GM18858 (cell line): ENCODE measurements around the gene IQCH.

ENCODE experiments used
- ATAC-seq: cut with Tn5 transposase; IDR thresholded peaks from one replicate; pipeline ENCODE4 v1.9.1; 2021; ENCODE audit not compliant: unreplicated experiment

IQCH gene

DNA sequence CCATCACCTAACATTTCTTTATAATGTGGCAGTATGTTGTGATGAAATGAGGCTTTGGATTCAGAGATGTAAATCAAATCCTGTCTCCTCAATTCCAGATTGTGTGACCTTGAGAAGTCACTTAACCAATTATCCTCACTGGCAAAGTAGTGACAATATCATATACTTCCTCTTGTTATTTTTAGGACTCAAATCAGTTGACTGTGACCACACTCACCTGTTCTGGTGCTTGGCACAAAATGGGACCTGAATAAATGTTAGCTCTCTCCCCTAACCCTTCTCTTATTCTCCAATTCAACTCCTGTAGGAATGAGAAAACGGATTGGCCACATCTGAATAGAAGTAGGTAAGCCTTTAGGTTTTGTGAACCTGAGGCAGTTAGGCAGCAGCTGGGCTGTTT is 42.1 kb downstream of the IQCH start:
- no peak for ATAC-seq

DNA sequence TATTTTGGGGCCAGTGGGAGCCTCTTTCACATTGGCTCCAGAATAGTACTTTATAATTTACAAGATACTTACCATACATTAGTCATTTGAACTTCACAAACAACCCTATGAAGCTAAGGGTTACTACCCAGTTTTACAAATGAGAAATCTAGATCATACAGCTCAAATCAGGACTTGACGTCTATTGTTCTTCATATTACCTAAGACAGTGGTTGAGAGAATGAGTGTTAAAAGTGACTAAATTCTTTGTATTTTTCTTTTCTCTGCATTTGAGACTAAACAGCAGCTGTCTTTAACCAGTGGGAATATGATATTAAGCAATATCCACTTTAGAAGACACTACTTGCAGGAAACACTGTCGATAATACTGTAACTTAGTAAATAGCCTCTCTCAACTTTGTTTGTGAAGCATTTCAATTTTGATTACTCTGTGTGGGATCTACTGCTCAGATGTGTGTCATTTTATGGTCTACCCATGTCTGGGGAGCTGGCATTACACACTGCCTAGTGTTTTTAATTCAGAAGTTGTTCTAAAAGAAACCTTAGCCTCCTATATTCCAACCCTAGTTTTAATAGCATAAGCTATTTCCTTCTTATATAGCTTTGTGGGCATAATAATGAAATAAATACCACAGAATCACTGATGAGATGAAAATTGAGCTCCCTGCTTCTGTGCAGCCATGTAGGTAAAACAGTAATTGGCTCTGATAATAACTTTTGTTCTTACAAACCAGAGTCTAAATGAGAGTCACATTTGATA is 45.9 kb downstream of the IQCH start:
- ATAC-seq, result no peak

DNA sequence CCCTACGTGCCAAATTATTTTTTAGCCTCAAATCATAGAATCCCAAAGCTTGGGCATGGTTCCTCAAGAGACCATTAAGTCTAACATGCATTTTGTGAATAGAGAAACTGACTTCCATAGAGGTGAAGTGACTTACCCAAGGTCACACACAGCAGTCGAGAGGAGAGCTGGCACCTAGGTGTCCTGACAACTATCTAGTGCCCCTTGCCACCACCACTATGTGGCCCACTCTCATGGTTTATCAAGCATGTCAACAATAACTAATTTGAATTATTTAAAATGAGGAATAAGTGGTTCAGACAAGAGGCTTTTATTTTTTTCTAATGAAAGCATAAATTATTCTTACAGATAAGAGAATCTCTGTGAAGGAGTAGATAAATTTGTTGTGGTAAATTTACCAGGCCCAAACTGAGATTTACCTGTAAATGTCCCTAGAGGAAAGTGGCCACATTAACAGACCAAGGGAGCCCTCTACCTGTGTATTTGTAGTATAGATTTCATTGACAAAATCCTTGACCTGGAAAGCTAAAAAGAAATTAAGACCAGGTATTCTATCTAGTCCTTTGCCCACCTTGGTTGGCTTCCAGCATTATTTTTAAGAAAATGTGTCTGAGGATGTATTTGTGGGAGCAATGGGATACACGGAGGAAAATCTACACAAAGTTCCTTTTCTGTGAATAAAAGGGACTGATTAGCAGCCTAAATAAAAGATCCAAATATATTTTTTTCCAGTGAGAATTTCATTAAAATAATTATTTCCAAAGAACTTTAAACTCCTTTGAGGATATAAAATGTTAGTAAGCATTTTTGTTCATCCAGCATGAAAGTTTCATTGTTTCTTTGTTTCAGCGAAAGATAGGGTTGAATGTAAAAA is 49.1 kb downstream of the IQCH start:
- ATAC-seq, result no peak

DNA sequence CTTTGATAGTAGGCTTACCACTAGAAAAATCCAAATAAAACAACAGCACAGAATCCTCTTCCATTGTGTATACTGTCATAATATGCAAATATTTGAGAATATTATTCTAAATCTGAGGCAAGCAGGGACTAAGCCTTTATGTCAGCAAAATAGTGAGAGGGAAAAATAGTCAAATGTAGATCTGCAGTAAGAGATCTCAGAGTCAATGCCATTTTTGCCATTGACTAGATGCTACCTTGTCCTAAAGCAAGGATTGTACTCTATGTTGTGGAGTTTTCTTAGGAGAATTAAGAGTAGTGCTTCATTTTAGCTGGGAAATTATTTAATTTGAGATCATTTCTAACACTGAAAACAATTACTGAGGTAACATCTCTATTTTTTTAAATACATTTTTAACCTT is 50.2 kb downstream of the IQCH start:
- ATAC-seq, result no peak

DNA sequence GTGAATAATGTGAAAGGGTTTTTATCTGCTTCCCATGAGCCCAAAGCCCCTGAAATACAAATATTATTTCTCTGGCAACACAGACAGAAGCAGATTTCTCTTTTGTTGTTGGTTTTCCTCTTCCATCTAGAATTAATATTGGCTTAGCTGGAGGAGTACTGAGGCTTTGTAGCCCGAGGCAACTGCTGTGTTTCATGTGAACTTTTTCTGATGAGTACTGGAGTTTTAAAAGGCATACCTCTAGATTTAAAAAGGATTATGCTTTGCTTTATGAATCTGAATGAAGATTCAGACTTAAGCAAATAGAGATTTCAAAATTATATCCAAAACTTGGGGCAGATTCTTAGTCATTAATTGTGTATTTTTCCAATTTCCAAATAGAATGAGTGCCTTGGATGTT is 50.9 kb downstream of the IQCH start:
- ATAC-seq, result no peak

DNA sequence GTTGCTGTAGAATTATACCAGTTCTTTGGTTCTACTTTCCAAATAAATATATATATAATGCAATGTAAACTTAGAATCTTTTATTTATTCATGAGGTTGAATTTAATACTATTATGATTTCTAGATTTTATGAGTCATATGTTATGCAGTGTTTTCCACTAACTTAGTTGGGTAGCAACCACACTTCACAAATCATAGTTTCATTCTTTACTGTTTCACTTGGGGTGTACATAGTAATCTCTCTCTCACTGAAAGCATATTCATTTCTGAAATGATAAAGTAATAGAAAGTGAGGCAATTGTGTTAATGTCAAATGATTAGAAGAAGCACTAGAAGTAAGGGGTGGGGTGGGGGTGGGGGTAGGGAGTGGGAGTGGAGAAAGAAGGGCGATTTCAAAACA is 52.6 kb downstream of the IQCH start:
- no peak for ATAC-seq

- ATAC-seq, result no peak
Observed at GRCh38 chr15:67307889-67308597, 53.5 kb downstream of the IQCH start.

GRCh38 chr15:67311731-67312130 is 57.1 kb downstream of the IQCH start:
- ATAC-seq, result no peak

- no peak for ATAC-seq
Observed at GRCh38 chr15:67319961-67320360, 65.4 kb downstream of the IQCH start.

- ATAC-seq, result no peak
Observed at GRCh38 chr15:67321352-67321751, 66.8 kb downstream of the IQCH start.

DNA sequence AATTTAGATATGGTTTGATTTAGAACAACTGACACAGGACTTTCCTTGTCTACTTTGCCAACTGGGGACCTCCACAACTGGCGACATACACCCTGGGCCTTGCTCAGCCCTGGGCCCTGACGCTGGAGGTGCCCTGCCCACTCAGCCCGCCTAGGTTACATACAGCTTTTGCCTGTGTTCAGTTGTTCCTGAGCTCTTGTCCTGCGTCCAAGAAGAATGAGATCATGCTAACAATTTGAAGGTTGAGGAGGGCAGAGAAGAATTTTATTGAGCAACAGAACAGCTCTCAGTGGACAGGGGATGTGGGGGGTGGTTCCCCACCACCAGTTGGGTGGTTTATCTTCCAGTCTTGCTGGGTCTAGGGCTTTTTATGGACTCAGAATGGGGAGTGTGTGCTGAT is 67.9 kb downstream of the IQCH start:
- ATAC-seq, result no peak

- ATAC-seq, result no peak
Observed at GRCh38 chr15:67327312-67327711, 72.7 kb downstream of the IQCH start.

DNA sequence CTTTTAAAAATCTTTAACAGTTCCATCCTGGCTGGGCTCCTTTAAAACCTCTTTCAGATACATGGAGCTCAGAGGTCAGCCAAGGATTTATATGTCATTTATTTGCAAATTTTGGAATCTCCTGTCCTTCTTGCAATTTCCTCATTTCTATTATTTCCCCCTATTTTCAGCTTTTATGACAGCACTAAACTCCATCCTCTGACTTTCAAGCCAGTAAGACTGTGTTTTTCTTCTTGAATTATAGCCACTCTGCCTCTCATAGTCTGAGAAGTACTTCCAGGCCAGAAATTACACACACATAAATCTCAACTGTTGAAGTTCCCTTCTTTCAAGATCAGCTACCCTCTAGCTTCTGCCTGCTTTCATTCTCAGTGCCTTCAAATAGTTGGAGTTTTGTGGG is 73.2 kb downstream of the IQCH start:
- no peak for ATAC-seq

DNA sequence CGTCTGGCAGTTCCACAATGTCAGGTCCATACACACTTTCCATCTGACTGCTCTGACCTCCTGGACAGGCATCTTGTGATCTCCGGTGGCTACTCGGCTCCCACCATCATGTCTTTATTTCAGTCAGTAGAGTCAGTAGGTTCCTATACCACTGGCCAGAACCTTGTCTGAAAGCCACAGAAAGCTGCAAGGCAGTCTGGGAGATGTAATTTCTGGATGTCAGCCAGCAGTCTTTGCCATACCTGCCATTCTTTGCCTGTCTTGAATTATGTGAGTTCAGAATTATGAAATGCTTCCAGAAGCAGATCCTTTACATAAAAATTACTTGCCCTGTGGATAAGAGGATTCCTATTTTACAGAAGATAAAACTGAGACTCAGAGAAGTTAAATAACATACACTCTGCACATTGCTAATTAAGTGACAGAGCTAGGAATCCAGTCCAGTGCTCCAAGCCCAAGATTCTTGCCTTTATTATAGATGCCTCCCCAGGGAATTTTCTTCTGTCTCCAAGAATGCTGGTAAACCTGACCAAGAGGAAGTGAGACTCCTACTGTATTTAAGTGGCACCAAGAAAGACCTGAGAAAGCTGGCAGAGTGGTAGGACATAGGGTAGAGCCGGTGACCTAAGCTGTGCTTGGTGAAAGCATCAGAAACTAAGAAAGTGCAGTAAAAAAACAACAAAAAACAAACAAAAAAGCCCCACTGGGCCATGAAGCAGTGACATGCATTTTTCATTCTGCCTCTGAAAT is 75.6 kb downstream of the IQCH start:
- ATAC-seq, result no peak

- ATAC-seq, result no peak
Observed at GRCh38 chr15:67331676-67332075, 77.1 kb downstream of the IQCH start.

DNA sequence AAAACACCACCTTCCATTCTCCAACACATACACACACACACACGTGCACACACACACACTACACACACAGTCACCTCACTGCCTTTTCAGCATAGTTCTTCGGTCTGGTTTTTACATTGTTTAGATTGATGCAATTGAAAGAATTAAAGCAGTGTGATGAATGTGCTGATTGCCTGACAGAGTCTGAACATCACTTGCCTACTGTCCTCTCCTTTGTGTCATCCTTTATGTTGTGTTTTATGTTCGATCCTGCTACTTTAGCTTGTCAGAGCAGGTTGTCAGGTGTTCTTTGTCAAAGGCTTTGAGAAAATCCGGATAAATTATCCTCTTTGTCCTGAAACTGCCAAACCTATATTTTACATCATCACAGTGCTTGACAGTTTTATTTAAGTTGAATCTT is 80.4 kb downstream of the IQCH start:
- ATAC-seq, result no peak

DNA sequence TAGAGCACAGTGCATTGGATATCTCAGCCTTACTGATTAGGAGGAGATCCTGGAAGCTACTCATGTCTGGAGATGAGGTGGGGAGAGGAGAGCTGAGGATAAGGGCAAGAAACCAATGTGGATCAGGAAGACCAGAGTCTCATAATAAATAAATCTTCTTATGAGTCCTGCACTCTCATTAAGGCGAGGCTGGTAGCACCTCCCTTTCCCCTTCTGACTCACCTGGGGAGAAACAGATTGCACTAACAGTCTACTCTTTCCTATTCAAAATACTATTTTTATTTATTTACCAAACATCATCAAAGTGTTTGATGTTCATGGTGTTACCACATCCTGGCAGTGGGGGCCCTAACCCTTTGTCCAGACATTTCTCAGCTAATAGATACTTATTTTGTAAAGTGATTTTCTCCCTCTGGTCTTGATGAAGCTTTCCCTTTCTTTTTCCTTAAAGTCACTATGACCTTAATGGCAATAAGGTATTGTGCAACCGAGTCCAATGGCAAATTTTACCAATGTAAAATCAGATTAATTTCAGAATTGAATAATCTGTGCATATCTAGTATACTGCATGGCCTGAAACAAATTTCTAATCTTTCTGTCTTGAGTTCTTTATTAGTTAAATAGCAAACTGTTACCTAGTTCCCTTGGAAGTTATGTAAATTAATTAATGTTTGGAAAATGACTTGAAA is 81.1 kb downstream of the IQCH start:
- no peak for ATAC-seq

DNA sequence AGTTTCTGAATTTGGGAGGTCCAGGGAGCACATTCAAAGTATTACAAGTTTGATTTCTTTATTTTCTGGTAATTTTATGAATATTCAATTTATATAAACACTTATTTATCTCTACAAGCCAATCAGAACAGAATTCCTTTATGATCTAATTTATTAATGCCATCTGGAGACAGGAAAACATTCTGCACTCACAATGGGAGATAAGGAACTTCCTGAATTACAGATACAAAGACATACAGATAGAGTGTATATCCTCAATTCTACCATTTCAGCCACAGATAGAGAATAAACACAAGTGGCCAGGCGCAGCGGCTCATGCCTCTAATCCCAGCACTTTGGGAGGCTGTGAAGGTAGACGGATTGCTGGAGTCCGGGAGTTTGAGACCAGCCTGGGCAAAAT is 86.0 kb downstream of the IQCH start:
- ATAC-seq, result no peak

- no peak for ATAC-seq
Observed at GRCh38 chr15:67341539-67341938, 87.0 kb downstream of the IQCH start.

DNA sequence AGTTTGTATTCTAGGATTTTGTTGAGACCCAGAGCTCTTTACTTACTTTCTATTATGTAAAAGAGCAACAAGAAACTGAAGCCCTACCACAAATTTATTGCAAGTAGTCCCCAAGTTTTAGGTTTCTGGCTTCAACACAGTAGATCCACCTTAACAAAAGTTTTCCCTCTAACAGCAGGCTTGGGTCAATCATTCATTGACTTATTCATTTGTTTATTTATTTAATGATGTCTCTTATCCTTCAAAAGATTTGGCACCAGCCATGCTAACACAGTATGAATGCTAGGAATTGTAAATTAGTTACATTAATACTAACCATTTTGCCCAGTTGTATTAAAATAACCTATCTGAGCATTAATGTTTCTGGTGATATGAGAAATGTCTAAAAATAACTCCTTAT is 88.6 kb downstream of the IQCH start:
- ATAC-seq, result no peak

DNA sequence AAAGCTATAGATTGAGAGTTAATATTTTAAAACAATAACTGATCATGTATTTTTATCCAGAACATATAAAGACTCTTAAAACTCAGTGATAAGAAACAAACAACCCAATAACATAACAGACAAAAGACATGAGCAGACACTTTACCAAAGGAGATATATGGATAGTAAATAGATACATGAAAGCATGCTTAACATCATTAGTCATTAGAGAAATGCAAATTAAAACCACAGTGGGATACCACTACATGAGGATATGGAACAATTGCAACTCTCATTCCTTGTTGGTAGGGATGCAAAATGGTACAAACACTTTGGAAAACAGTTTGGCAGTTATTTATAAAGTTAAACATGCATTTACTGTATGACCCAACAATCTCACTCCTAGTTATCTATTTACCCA is 95.0 kb downstream of the IQCH start:
- ATAC-seq, result no peak
